Measurements from ENCODE around the gene FOXD1.

GRCh38 chr5:73452215-73452614 is 3.6 kb upstream of the FOXD1 start:
- TF ChIP-seq EZH2 (IDR thresholded peaks at IDR 0.05; ENCODE audit: low read length) (no peak), CTCF (optimal IDR thresholded peaks at IDR 0.05 in 1 of 3, IDR thresholded peaks at IDR 0.05 in 1 of 3, conservative IDR thresholded peaks at IDR 0.05 in 1 of 3; ENCODE audit: extremely low read depth in 1 of 3, insufficient read depth in 2 of 3, low read length in 3 of 3) (no peak)

Measured in keratinocyte (primary cell).